HG03159 (cell line): ENCODE results near the gene UTP11.
"Not testable (repeated sequence)": the region's sequence is repeated elsewhere in the genome, so short reads cannot be mapped to it uniquely, and the experiment has no call there.

ENCODE experiments used
- ATAC-seq: cut with Tn5 transposase; IDR thresholded peaks from one replicate; pipeline ENCODE4 v1.9.1; 2021; ENCODE audit warnings: mild to moderate bottlenecking, moderate library complexity; ENCODE audit not compliant: unreplicated experiment

The UTP11 gene

DNA sequence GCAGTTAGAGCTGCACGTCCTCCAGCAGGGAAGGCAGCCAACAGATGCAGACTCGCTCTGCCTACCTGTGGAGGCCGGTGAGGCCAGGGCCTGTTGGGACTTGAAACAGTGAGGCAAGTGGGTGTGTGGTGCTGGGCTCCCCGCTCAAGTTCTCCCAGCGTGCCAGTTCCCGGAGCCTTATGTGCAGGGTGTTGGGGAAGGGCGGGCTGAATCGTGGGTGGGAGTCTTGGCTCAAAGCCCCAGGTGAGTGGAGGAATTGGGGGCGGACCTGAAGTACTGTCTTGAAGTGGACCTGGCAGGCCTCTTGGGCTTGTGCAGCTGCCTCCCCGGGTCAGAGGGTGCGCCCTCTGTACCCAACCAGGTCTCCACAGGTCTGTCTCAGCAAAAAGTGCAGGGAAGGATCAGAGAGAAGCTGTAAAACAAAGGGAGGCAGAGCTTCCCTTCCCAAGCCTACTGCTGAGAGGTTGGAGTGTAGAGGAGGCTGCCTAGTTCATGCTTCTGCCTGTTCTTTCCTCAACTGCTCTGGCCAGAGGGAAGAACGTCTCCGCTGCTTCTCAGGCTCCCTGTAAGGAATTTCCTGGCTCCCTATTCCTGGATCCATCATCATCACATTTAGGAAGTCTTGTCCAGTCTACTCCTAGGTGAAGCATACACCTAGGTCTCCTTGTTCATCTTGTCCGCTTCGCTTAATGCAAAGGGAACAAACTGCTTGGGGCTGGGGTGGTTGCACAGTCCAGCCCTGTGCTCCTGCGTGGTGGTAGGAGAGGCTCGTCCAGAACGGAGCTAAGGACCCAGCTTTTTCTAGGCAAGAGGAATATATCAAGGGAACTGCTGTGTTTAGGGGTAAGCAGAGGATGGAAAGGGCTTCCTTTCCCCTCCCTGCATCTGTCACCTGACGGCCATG lies 14.9 kb downstream of the UTP11 start:
- ATAC-seq: no peak

DNA sequence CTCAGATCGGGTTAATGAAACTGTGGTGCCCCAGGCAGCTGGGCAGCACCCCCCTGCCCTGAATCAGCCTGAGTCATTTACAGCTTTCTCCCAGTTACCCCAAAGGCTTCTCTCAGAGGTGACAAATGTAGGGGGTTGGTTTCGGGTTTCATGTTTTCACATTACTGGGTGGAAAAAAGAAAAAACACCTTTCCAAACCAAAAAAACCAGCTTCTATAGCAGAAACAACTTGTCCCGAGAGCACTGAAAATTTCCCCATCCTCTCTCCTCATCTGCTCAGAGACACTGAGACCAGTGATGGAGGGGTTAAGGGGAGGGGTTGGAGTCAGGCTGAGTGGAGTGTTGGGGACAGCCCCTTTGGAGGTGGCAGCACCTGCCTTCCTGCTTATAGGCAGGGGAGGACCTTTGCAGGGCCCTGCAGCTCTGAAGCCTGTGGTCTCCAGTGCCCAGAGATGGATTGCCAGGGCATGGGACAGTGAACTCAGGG lies 15.6 kb downstream of the UTP11 start:
- ATAC-seq: peak; percentile 58

DNA sequence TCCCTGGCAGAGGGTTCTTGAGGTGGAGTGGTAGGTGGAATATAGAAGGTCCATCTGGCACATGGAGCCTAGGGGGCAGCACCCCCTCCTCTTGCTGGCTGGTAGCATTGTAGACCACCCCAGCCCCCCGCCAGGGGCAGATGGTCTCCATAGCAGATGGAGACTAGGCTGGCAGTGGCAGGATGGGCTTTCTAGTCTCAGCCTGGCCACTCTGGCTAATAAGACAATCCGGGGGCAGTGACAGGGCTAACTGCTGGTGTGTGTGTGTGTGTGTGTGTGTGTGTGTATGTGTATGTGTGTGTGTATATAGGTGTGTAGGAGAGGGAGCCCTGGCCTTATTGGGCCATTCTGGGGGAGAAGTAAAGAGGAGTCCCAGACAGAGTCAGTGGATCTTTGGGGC lies 16.1 kb downstream of the UTP11 start:
- no peak for ATAC-seq

DNA sequence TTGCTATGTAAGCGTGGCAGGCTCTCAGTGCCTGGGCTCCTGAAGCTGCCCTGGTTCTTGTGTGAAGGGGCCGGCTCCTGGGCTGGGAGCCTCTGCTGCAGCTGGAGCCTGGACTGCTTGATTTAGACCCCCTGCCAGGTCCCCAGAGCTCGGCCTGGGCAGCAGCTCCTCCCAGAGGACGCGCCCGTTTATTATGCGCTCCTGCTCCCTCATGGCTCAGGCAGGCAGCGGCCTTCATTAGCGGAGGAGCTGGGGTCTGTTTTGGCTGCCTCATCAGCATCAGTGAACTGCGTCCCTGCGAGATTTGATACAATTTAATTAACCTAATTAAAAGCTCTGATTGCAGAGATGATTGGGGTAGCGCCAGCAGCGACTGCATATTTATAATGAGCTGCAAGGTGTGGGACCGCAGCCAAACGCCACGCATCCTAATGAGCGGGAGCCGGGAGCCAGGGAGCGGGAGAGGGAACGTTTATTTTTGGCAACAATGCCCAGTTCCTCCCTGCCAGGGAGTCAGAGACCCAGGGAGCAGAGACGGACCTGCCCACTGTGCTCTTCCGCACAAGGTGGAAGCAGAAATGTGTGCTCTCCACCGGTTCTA lies 16.6 kb downstream of the UTP11 start:
- no peak for ATAC-seq

- peak; percentile 44 for ATAC-seq
Observed at GRCh38 chr1:38029685-38030511, 17.4 kb downstream of the UTP11 start.

DNA sequence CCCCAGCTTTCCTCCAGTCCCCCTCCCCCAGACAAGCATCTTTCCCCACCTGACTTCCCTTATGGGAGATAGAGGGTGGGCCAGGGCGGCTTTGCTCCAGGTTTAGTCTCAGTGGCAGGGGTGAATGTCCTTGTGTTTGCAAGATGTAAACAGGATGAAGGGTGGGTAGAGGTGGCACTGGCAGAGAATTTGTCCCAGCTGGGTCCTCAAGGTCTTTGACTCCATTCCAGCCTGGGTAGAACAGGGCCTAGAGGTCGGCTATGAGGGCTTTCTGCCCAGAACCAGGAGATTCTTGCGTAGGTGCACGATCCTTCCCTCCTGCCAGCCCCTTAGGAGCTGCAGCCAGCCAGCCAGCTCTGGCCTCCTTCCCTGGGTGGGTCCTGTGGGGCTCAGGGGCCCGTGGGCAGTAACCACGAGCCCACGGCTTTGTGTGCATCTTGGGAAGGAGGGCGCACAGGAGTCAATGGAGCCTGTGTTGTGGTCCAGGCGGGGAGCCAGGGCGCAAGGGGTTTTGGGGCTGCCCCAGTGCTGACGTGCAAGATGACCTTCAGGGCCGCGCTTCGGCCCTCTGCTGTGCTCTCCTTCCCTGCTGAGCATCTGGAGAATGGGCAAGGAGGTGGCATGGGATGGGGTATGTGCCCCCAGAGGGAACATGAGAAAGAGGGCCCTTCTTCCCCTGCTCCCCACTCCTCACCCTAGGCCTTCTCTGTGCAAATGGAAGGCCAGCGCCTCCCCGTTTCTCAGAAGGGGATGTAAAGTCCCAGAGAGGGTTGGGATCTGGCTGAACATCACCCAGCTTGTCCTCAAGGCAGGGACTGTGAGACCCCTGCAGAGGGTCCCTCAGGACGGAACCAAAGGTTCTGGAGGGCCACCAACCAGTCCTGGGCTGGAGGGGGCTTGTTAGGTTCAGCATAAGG lies 18.3 kb downstream of the UTP11 start:
- no peak for ATAC-seq

DNA sequence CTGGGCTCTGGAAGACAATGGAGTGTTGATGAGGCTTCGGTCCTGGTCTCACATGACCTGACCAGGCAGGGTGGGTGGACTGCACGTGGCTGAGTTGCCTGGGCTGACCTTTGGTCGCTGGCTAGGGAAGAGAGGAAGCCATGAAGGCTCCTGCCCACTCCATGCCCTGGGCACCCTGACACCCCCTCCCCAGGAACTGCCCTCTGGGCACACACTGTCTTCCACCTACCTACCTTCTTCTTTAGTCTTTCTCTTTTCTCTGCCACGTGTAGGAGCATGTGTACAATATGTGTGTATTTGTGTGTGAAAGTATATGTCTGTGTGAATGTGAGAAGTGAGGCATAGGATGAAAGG lies 19.0 kb downstream of the UTP11 start:
- ATAC-seq: no peak

- ATAC-seq: not testable (repeated sequence)
Observed at GRCh38 chr1:38032992-38033391, 20.5 kb downstream of the UTP11 start.

GRCh38 chr1:38034871-38035270 lies 22.3 kb downstream of the UTP11 start:
- no peak for ATAC-seq

- no peak for ATAC-seq
Observed at GRCh38 chr1:38037221-38037939, 24.8 kb downstream of the UTP11 start.

DNA sequence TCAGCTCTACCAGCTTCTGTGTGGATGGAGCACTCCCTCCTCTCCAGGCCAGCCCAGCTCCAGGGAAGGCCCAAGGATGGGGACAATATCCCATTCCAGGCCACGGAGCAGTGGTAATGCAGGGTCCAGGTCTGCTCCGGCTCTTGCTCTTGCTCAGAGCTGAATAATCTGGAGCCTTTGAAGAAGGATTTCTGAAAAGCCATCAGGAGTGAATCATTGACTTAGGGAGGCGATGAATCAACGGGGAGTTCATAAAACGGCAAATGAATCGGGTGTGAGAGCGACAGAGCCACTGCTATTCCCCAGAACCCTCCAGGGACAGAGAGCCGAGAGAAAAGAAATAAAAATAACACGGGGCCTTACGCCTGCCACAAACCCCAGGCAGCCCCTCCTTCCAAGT lies 26.3 kb downstream of the UTP11 start:
- no peak for ATAC-seq

- no peak for ATAC-seq
Observed at GRCh38 chr1:38039331-38040088, 27.0 kb downstream of the UTP11 start.

- no peak for ATAC-seq
Observed at GRCh38 chr1:38041936-38042834, 29.7 kb downstream of the UTP11 start.

- no peak for ATAC-seq
Observed at GRCh38 chr1:38043036-38043747, 30.7 kb downstream of the UTP11 start.

DNA sequence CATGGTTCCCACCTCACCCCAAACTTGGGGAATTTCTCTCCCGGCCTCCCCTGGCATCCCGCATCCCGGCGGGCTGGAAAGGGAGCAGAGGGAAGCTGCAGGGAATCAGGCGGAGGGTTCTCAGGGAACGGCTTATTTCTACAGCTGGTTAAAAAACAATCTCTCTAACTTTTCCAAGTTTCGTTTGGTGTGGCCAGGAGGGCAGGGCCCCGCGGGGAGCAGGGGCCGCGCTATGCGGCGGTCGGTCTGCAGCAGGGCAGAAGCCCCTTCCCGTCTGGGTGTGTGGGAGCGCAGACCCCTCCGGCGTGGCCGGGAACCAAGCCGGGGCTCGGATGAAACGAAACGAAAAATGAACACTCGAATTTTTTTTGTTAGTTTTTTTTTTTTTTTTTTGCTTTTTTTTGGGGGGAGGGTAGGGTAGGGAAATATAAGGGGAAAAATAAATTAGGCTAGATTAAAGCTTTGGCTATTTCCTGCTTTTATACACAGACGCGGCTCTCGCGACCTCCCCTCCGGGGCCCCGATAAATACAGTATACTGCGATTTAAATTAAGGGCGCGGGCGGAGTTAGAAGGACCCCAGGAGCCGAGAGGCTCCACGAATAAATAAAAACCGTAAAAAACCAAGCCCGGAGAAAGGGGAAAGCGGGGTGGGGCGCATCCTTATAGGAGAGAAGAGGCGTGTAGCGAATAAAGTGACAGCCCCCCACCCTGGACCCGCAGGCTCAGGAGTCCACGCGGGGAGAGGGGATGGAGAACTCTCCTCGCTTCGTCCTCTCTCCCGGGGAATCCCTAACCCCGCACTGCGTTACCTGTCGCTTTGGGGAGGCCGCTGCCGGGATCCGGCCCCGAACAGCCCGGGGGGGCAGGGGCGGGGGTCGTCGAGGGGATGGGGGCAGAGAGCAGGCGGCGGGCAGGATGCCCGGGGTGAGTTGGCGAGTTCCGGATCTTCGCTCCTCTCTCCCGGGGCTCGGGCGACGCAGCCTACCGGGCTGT lies 32.0 kb downstream of the UTP11 start:
- ATAC-seq: no peak
